Natural killer cell (primary cell): Measurements from ENCODE around the gene PANX3. TPM values are rescaled to one million over a fixed set of nuclear protein-coding genes. Genes with fewer than 3 reads are reported as not detected.
"Not testable (repeated sequence)": the region's sequence is repeated elsewhere in the genome, so short reads cannot be mapped to it uniquely, and the experiment has no call there.

Source experiments
- ATAC-seq, 3 donors: fragments of 150-1000 bp in 2 of 3; fragments of 200-7000 bp in 1 of 3; cut with Tn5 transposase; 1 replicate in 1 of 3; 2 replicates in 2 of 3; pipeline ENCODE4 v1.10.0; 2021; ENCODE audit warnings: mild to moderate bottlenecking in 2 of 3, moderate library complexity in 2 of 3
- DNase-seq, 2 donors: peaks; one replicate each; pipeline versions ENCODE4 v3.0.0 to v3.0.0-alpha.2; 2013 to 2021; ENCODE audit warnings: mixed read lengths in 1 of 2
- H3K27ac ChIP-seq: one replicate; pipeline ENCODE4 v1.5.1; 2013; ENCODE audit warnings: mild to moderate bottlenecking, low read length
- H3K27me3 ChIP-seq: one replicate; pipeline ENCODE4 v1.6.1; 2013; ENCODE audit warnings: low read length; ENCODE audit not compliant: control insufficient read depth, insufficient read depth
- H3K36me3 ChIP-seq: one replicate; pipeline ENCODE4 v1.6.1; 2013; ENCODE audit warnings: low read length; ENCODE audit not compliant: control insufficient read depth, insufficient read depth
- H3K4me1 ChIP-seq: one replicate; pipeline ENCODE4 v1.6.1; 2013; ENCODE audit warnings: low read length; ENCODE audit not compliant: control insufficient read depth, insufficient read depth
- H3K4me3 ChIP-seq: one replicate; pipeline ENCODE4 v1.5.1; 2013; ENCODE audit warnings: low read length
- H3K9me3 ChIP-seq: one replicate; pipeline ENCODE4 v1.6.1; 2013; ENCODE audit warnings: low read length; ENCODE audit not compliant: control insufficient read depth, insufficient read depth
- H3K27ac Mint-ChIP-seq, 2 donors: one replicate each; pipeline ENCODE4 v1.8.0; 2022; ENCODE audit warnings: mild to moderate bottlenecking in 2 of 2, mixed read lengths in 2 of 2, moderate library complexity in 1 of 2
- H3K27me3 Mint-ChIP-seq, 2 donors: one replicate each; pipeline ENCODE4 v1.8.0; 2022; ENCODE audit warnings: low read depth in 2 of 2, mixed read lengths in 2 of 2
- H3K36me3 Mint-ChIP-seq: one replicate; pipeline ENCODE4 v1.8.0; 2022; ENCODE audit warnings: mixed read lengths
- H3K4me1 Mint-ChIP-seq, 2 donors: one replicate each; pipeline ENCODE4 v1.8.0; 2022; ENCODE audit warnings: mixed read lengths in 2 of 2
- H3K4me3 Mint-ChIP-seq: one replicate; pipeline ENCODE4 v1.8.0; 2022; ENCODE audit warnings: mild to moderate bottlenecking, moderate library complexity, mixed read lengths
- H3K9me3 Mint-ChIP-seq, 2 donors: one replicate each; pipeline ENCODE4 v1.8.0; 2022; ENCODE audit warnings: mixed read lengths in 2 of 2
- WGBS: methylation state at CpG from one replicate; pipeline ENCODE4 v1.1.7; 2013; ENCODE audit warnings: missing lambda C conversion rate; ENCODE audit not compliant: insufficient coverage; 5-methylcytosine and 5-hydroxymethylcytosine counted together
- intact Hi-C: fragments of 100-400 bp; cut with micrococcal nuclease; formaldehyde crosslinking; loops from one replicate; pipeline ENCODE4 v1.14.2; 2022
- total RNA-seq, 4 donors: library from RNA; stranded (reverse); fragments of 120-200 nt in 1 of 4; gene quantifications; one replicate each; pipeline versions ENCODE4 v1.2.3 to v1.2.4, GENCODE V29; 2013 to 2022
- TF ChIP-seq, protein P1 (sequence below): fragments of 200-600 bp; IDR thresholded peaks from one replicate; pipeline ENCODE4 v1.8.0; 2022; ENCODE audit warnings: antibody characterized with exemption

Gene PANX3
- total RNA-seq, 3 donors from 2014 or later (not counting 1 experiment from before 2014, with no cell fraction given) = not detected

DNA sequence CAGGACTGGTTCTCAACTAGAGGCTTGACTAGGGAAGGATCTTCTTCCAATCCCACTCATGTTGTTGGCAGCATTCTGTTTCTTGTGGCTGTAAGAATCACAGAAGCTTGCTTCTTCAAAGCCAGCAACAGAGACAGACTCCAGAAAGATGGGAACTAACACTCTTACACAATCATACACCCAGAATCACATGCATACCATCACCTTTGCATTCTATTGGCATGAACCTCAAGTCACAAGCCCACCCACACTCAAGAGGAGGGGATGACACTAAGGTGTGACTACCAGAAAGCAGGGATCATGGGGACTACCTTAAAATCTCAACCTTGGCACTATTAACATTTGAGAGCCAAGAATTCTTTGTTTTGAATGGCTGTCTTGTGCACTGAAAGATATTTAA lies 13.6 kb upstream of the PANX3 start:
- Mint-ChIP-seq H3K27me3 (peaks cover 18 to 55% of the 10 kb centered on the region in 2 donors), H3K4me1 (no peaks in the 10 kb centered on the region), H3K36me3 (no peaks in the 10 kb centered on the region), H3K9me3 (no peaks in the 10 kb centered on the region), H3K4me3 (no peak overlapping the region), H3K27ac (no peak overlapping the region)
- TF ChIP-seq, protein P1, sequence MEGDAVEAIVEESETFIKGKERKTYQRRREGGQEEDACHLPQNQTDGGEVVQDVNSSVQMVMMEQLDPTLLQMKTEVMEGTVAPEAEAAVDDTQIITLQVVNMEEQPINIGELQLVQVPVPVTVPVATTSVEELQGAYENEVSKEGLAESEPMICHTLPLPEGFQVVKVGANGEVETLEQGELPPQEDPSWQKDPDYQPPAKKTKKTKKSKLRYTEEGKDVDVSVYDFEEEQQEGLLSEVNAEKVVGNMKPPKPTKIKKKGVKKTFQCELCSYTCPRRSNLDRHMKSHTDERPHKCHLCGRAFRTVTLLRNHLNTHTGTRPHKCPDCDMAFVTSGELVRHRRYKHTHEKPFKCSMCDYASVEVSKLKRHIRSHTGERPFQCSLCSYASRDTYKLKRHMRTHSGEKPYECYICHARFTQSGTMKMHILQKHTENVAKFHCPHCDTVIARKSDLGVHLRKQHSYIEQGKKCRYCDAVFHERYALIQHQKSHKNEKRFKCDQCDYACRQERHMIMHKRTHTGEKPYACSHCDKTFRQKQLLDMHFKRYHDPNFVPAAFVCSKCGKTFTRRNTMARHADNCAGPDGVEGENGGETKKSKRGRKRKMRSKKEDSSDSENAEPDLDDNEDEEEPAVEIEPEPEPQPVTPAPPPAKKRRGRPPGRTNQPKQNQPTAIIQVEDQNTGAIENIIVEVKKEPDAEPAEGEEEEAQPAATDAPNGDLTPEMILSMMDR = no peak
- intact Hi-C loops = no loop called here
- no peak overlapping the region for H3K4me3 ChIP-seq
- no peaks in the 10 kb centered on the region for H3K36me3 ChIP-seq
- DNase-seq = no peak
- H3K27me3 ChIP-seq = no peaks in the 10 kb centered on the region
- no peaks in the 10 kb centered on the region for H3K4me1 ChIP-seq
- H3K9me3 ChIP-seq = no peaks in the 10 kb centered on the region
- no peak for ATAC-seq
- H3K27ac ChIP-seq = no peak overlapping the region

DNA sequence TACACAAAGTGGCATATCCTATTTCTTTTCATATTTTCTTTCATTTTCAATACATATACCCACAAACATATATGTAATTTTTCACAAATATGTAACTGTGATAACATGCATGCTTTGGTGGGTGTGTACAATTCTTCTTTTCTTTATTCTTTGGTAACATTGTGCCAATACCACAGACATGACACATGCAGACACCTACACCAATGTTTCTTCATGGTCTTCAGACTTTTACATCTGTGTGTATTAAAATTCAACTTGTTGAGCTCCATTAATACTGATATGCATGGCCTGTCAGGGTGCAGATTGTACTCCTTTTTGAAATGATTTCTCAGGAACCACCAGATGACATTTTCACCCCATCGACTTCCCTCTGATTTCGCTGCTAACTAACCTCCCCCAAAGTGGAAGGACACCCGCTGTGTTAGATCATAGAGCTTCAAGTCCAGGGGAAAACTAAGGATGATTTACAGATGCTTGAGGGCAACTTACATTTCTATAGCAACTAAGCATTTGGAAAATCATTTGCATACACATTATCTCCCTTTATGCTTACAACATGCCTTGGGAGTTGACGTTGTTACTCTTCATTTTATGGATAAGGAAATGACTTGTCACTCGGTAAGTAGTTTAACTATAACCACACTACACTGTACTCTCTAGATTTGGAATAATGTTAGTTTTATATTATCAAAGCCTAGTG lies 10.5 kb upstream of the PANX3 start:
- Histone ChIP-seq H3K36me3 (no peaks in the 10 kb centered on the region), H3K9me3 (no peaks in the 10 kb centered on the region), H3K27ac (no peak overlapping the region), H3K27me3 (no peaks in the 10 kb centered on the region), H3K4me1 (no peaks in the 10 kb centered on the region), H3K4me3 (no peak overlapping the region)
- TF ChIP-seq, protein P1 = no peak
- no peak overlapping the region for H3K4me3 Mint-ChIP-seq
- H3K9me3 Mint-ChIP-seq = no peaks in the 10 kb centered on the region
- ATAC-seq (no peak), DNase-seq (no peak)
- peaks cover 17 to 53% of the 10 kb centered on the region in 2 donors for H3K27me3 Mint-ChIP-seq
- no peaks in the 10 kb centered on the region for H3K4me1 Mint-ChIP-seq
- WGBS = 96% methylated on average over 3 of the region's 5 CpGs
- H3K27ac Mint-ChIP-seq = no peak overlapping the region
- no peaks in the 10 kb centered on the region for H3K36me3 Mint-ChIP-seq
- intact Hi-C loops = no loop called here

DNA sequence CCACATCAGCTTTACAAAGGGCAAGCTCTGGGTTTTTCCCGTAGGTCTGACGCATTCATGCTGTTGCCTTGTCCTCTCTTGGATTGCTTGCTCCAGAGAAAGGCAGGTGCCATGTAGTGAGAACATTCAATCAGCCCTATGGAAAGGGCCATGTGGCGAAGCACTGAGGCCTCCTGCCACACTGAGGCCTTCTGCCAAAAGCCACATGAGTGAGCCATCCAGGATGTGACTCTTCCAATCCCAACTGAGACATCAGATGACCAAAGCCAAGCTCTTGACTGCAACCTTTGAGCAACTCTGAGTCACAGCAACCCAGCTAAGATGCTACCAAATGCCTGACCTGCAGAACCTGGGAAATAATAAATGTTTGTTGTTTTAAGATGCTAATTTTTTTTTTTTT lies 9.0 kb upstream of the PANX3 start:
- 92% methylated on average over 3 of the region's 3 CpGs for WGBS
- Histone ChIP-seq H3K9me3 (no peaks in the 10 kb centered on the region), H3K27me3 (no peaks in the 10 kb centered on the region), H3K36me3 (no peaks in the 10 kb centered on the region), H3K4me3 (no peak overlapping the region), H3K27ac (no peak overlapping the region), H3K4me1 (no peaks in the 10 kb centered on the region)
- TF ChIP-seq, protein P1 = no peak
- intact Hi-C loops = no loop called here
- no peaks in the 10 kb centered on the region for H3K4me1 Mint-ChIP-seq
- ATAC-seq = no peak
- no peak for DNase-seq
- H3K4me3 Mint-ChIP-seq = no peak overlapping the region
- H3K36me3 Mint-ChIP-seq = no peaks in the 10 kb centered on the region
- no peaks in the 10 kb centered on the region for H3K9me3 Mint-ChIP-seq
- H3K27ac Mint-ChIP-seq = no peak overlapping the region
- peaks cover 8 to 38% of the 10 kb centered on the region in 2 donors for H3K27me3 Mint-ChIP-seq

DNA sequence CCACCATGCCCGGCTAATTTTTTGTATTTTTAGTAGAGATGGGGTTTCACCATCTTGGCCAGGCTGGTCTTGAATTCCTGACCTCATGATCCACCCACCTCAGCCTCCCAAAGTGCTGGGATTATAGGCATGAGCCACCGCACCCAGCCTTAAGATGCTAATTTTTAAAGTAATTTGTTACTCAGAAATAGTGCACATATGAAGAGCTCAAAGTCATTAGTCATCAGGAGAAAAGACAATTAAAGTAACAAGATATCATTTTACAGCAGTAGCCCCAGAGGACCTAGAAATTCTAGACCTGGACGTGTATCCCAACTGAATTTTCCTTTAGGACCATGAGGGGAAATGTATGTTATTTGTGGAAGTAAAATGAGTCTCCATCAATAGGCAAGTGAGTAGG lies 8.5 kb upstream of the PANX3 start:
- not testable (repeated sequence) for H3K27me3 ChIP-seq, H3K27ac Mint-ChIP-seq

More for the DNA sequence above, 8.5 kb upstream of the PANX3 start:
- ATAC-seq, H3K9me3 Mint-ChIP-seq, H3K4me1 ChIP-seq, H3K36me3 Mint-ChIP-seq, intact Hi-C loops, H3K4me1 Mint-ChIP-seq, H3K4me3 Mint-ChIP-seq, H3K9me3 ChIP-seq, H3K4me3 ChIP-seq, H3K27ac ChIP-seq, H3K36me3 ChIP-seq, DNase-seq: not testable (repeated sequence)
- WGBS = 88% methylated on average over 2 of the region's 3 CpGs
- H3K27me3 Mint-ChIP-seq = peaks cover 7 to 33% of the 10 kb centered on the region in 2 donors
